Measurements from ENCODE around the gene VCPKMT.
"Not testable (repeated sequence)": the region's sequence is repeated elsewhere in the genome, so short reads cannot be mapped to it uniquely, and the experiment has no call there.

VCPKMT gene

GRCh38 chr14:50086321-50086711 lies 30.1 kb downstream of the VCPKMT start:
- peaks cover 2 to 5% of the 10 kb centered on the region in 2 donors for H3K9me3 Mint-ChIP-seq

GRCh38 chr14:50085570-50086320 lies 30.6 kb downstream of the VCPKMT start:
- peak; percentile 74 for DNase-seq
- Mint-ChIP-seq H3K9me3 (peaks cover 2 to 3% of the 10 kb centered on the region in 2 donors), H3K36me3 (peaks cover 11 to 15% of the 10 kb centered on the region in 2 donors), H3K27me3 (no peaks in the 10 kb centered on the region), H3K4me3 (peak overlapping the region; percentile 70 to 72), H3K4me1 (peaks cover 60 to 84% of the 10 kb centered on the region in 2 donors), H3K27ac (peak overlapping the region; percentile 91)
- ATAC-seq (replicated peaks), result peak; percentile 75 to 76

More at GRCh38 chr14:50086321-50086711, 30.1 kb downstream of the VCPKMT start:
- ATAC-seq (replicated peaks) (no peak), DNase-seq (no peak)
- Mint-ChIP-seq H3K36me3 (peaks cover 11 to 20% of the 10 kb centered on the region in 2 donors), H3K4me1 (peaks cover 62 to 84% of the 10 kb centered on the region in 2 donors), H3K27me3 (no peaks in the 10 kb centered on the region), H3K4me3 (peak overlapping the region; percentile 70 to 72), H3K27ac (peak overlapping the region; percentile 91)

GRCh38 chr14:50084666-50085065 lies 31.7 kb downstream of the VCPKMT start:
- peaks cover 8 to 11% of the 10 kb centered on the region in 2 donors for H3K36me3 Mint-ChIP-seq
- H3K4me1 Mint-ChIP-seq, result peaks cover 54 to 77% of the 10 kb centered on the region in 2 donors
- H3K27ac Mint-ChIP-seq, result peak overlapping the region; percentile 91
- ATAC-seq (replicated peaks) (no peak), DNase-seq (no peak)
- peaks cover 0 to 2% of the 10 kb centered on the region in 2 donors for H3K9me3 Mint-ChIP-seq
- peak overlapping the region; percentile 44 to 64 for H3K4me3 Mint-ChIP-seq
- no peaks in the 10 kb centered on the region for H3K27me3 Mint-ChIP-seq

- DNase-seq, result peak; percentile 64
- Mint-ChIP-seq H3K4me3 (peak overlapping the region; percentile 15 to 46), H3K4me1 (peaks cover 54 to 77% of the 10 kb centered on the region in 2 donors), H3K27me3 (no peaks in the 10 kb centered on the region), H3K9me3 (peaks cover 0 to 2% of the 10 kb centered on the region in 2 donors), H3K36me3 (peaks cover 10 to 11% of the 10 kb centered on the region in 2 donors), H3K27ac (peak overlapping the region; percentile 91)
- ATAC-seq (replicated peaks), result peak; percentile 54 to 63
Observed at GRCh38 chr14:50083467-50084337, 32.7 kb downstream of the VCPKMT start.

- Mint-ChIP-seq H3K27ac (peak overlapping the region; percentile 91), H3K9me3 (peaks cover 0 to 2% of the 10 kb centered on the region in 2 donors), H3K27me3 (no peaks in the 10 kb centered on the region), H3K4me1 (peaks cover 51 to 73% of the 10 kb centered on the region in 2 donors), H3K36me3 (peaks cover 12% of the 10 kb centered on the region in 2 donors), H3K4me3 (peak overlapping the region; percentile 15 to 46)
- DNase-seq, result peak; percentile 86
- peak; percentile 75 for ATAC-seq (replicated peaks)
Observed at GRCh38 chr14:50082784-50083466, 33.4 kb downstream of the VCPKMT start.

GRCh38 chr14:50082308-50082742 lies 34.0 kb downstream of the VCPKMT start:
- ATAC-seq (replicated peaks) (no peak), DNase-seq (no peak)
- peak overlapping the region; percentile 15 to 46 for H3K4me3 Mint-ChIP-seq
- H3K27me3 Mint-ChIP-seq, result no peaks in the 10 kb centered on the region
- H3K36me3 Mint-ChIP-seq, result peaks cover 13 to 14% of the 10 kb centered on the region in 2 donors
- peaks cover 0 to 2% of the 10 kb centered on the region in 2 donors for H3K9me3 Mint-ChIP-seq
- peak overlapping the region; percentile 91 for H3K27ac Mint-ChIP-seq
- peaks cover 48 to 71% of the 10 kb centered on the region in 2 donors for H3K4me1 Mint-ChIP-seq

GRCh38 chr14:50079103-50079502 lies 37.3 kb downstream of the VCPKMT start:
- not testable (repeated sequence) for H3K4me3 Mint-ChIP-seq; H3K9me3 Mint-ChIP-seq; ATAC-seq (replicated peaks); H3K27me3 Mint-ChIP-seq; DNase-seq
- Mint-ChIP-seq H3K4me1 (peaks cover 42 to 61% of the 10 kb centered on the region in 2 donors), H3K36me3 (peaks cover 16% of the 10 kb centered on the region in 2 donors), H3K27ac (peak overlapping the region; percentile 25)

GRCh38 chr14:50073663-50074062 lies 42.7 kb downstream of the VCPKMT start:
- Mint-ChIP-seq H3K4me1 (peaks cover 38 to 52% of the 10 kb centered on the region in 2 donors), H3K27ac (peak overlapping the region; percentile 79), H3K36me3 (peaks cover 19 to 24% of the 10 kb centered on the region in 2 donors)
- not testable (repeated sequence) for H3K27me3 Mint-ChIP-seq; ATAC-seq (replicated peaks); H3K9me3 Mint-ChIP-seq; DNase-seq; H3K4me3 Mint-ChIP-seq

- Mint-ChIP-seq H3K9me3 (peaks cover 0 to 2% of the 10 kb centered on the region in 2 donors), H3K4me1 (peaks cover 40 to 52% of the 10 kb centered on the region in 2 donors), H3K36me3 (peaks cover 23% of the 10 kb centered on the region in 2 donors), H3K27ac (no peak overlapping the region), H3K4me3 (no peak overlapping the region), H3K27me3 (no peaks in the 10 kb centered on the region)
- ATAC-seq (replicated peaks), result no peak
- DNase-seq, result no peak
Observed at GRCh38 chr14:50072395-50072794, 44.0 kb downstream of the VCPKMT start.

GRCh38 chr14:50070840-50071548 lies 45.4 kb downstream of the VCPKMT start:
- H3K36me3 Mint-ChIP-seq, result peaks cover 20 to 23% of the 10 kb centered on the region in 2 donors
- H3K9me3 Mint-ChIP-seq, result peaks cover 0 to 2% of the 10 kb centered on the region in 2 donors
- H3K27ac Mint-ChIP-seq, result peak overlapping the region; percentile 84
- peak overlapping the region in 1 of 2 donors; percentile 28 for H3K4me3 Mint-ChIP-seq
- no peaks in the 10 kb centered on the region for H3K27me3 Mint-ChIP-seq
- peaks cover 45 to 55% of the 10 kb centered on the region in 2 donors for H3K4me1 Mint-ChIP-seq
- ATAC-seq (replicated peaks) (peak; percentile 83 to 87), DNase-seq (peak; percentile 25)

GRCh38 chr14:50070230-50070629 lies 46.1 kb downstream of the VCPKMT start:
- DNase-seq (no peak), ATAC-seq (replicated peaks) (no peak)
- Mint-ChIP-seq H3K4me3 (no peak overlapping the region), H3K4me1 (peaks cover 47 to 61% of the 10 kb centered on the region in 2 donors), H3K36me3 (peaks cover 20 to 22% of the 10 kb centered on the region in 2 donors), H3K27ac (peak overlapping the region; percentile 42), H3K9me3 (peaks cover 0 to 2% of the 10 kb centered on the region in 2 donors), H3K27me3 (no peaks in the 10 kb centered on the region)

GRCh38 chr14:50069325-50069724 lies 47.0 kb downstream of the VCPKMT start:
- Mint-ChIP-seq H3K9me3 (no peaks in the 10 kb centered on the region), H3K27ac (no peak overlapping the region), H3K36me3 (peaks cover 16 to 18% of the 10 kb centered on the region in 2 donors), H3K4me3 (no peak overlapping the region), H3K27me3 (no peaks in the 10 kb centered on the region), H3K4me1 (peaks cover 51 to 65% of the 10 kb centered on the region in 2 donors)
- ATAC-seq (replicated peaks), result no peak
- DNase-seq, result no peak

GRCh38 chr14:50068496-50068895 lies 47.9 kb downstream of the VCPKMT start:
- ATAC-seq (replicated peaks), result no peak
- Mint-ChIP-seq H3K9me3 (no peaks in the 10 kb centered on the region), H3K36me3 (peaks cover 14 to 18% of the 10 kb centered on the region in 2 donors), H3K27me3 (no peaks in the 10 kb centered on the region), H3K27ac (no peak overlapping the region), H3K4me3 (no peak overlapping the region), H3K4me1 (peaks cover 58 to 73% of the 10 kb centered on the region in 2 donors)
- no peak for DNase-seq

Measured in stimulated activated naive B cell treated with anti-CD40 and anti-IgM and Interleukin-4, amounts not matched to agents 10 μg/mL and 1 μg/mL and 100 μg/mL, for 72 hours (primary cell).